SK-N-MC (cell line): ENCODE data around the gene CWC27.

Experiments used
- EZH2 ChIP-seq: fragments of 200-600 bp; sonication (generic); IDR thresholded peaks from one replicate; pipeline ENCODE4 v1.6.1; 2017; ENCODE audit warnings: antibody characterized with exemption
- POLR2AphosphoS5 ChIP-seq: IDR thresholded peaks from 2 replicates; pipeline ENCODE4 v1.6.1; 2012; ENCODE audit warnings: mild to moderate bottlenecking, low read depth, low read length, borderline replicate concordance

- TF ChIP-seq EZH2 (no peak), POLR2AphosphoS5 (no peak)
Measured at GRCh38 chr5:64835266-64835665, 66.5 kb downstream of the CWC27 start.
